SK-N-SH (cell line): ENCODE data around the gene ABCA1. TPM values are rescaled to one million over a fixed set of nuclear protein-coding genes. Genes with fewer than 3 reads are reported as not detected.

Source experiments
- CTCF ChIA-PET: fragments of 300-600, 350-600 bp; formaldehyde crosslinking; extraction: SDS; loops from one replicate; lab custom pipeline; 2021; lab: Yijun Ruan, JAX
- POLR2A ChIA-PET: fragments of 350-600 bp; sonication (Branson Sonifier 250); formaldehyde crosslinking; extraction: SDS; loops from one replicate; lab custom pipeline; 2020; ENCODE audit warnings: antibody characterized with exemption, inconsistent platforms; lab: Yijun Ruan, JAX
- DNase-seq: peaks from one replicate; pipeline ENCODE4 v3.0.0; 2012
- H2AFZ ChIP-seq: fragments of 200-600 bp; sonication (generic); 2 replicates; pipeline ENCODE4 v1.8.1; 2016; ENCODE audit warnings: antibody characterized with exemption, mild to moderate bottlenecking, low read depth
- H3F3A ChIP-seq: fragments of 200-600 bp; sonication (generic); replicated peaks from 2 replicates; pipeline ENCODE3; 2016; ENCODE audit warnings: antibody characterized with exemption, mild to moderate bottlenecking; ENCODE audit not compliant: insufficient read depth
- H3K27ac ChIP-seq, 2 experiments: fragments of 200-500 bp in 1 of 2; fragments of 200-600 bp in 1 of 2; sonication (Bioruptor generic) in 1 of 2; sonication (generic), shearing (Covaris generic) in 1 of 2; 2 replicates each; pipeline versions ENCODE4 v1.5.1 to v1.6.1; 2014 to 2016; ENCODE audit warnings: low read depth in 2 of 2, inconsistent platforms in 1 of 2, low read length in 1 of 2, mild to moderate bottlenecking in 1 of 2, mixed read lengths in 1 of 2
- H3K27me3 ChIP-seq: fragments of 200-600 bp; sonication (generic), shearing (Covaris generic); 2 replicates; pipeline ENCODE4 v1.6.1; 2016; ENCODE audit warnings: mixed run types; ENCODE audit not compliant: insufficient read depth
- H3K36me3 ChIP-seq, 2 experiments: fragments of 200-500 bp in 1 of 2; fragments of 200-600 bp in 1 of 2; sonication (Bioruptor generic) in 1 of 2; sonication (generic) in 1 of 2; replicated peaks in 1 of 2; 2 replicates each; pipeline versions ENCODE3 to v1.5.1; 2014 to 2016; ENCODE audit warnings: low read length in 1 of 2, mild to moderate bottlenecking in 1 of 2; ENCODE audit not compliant: insufficient read depth in 2 of 2, control insufficient read depth in 1 of 2
- H3K4me1 ChIP-seq, 2 experiments: fragments of 200-500 bp in 1 of 2; fragments of 200-600 bp in 1 of 2; sonication (Bioruptor generic) in 1 of 2; sonication (generic), shearing (Covaris generic) in 1 of 2; 2 replicates each; pipeline versions ENCODE4 v1.5.1 to v1.6.1; 2014 to 2016; ENCODE audit warnings: low read depth in 1 of 2, low read length in 1 of 2, mixed run types in 1 of 2; ENCODE audit not compliant: insufficient read depth in 2 of 2, control insufficient read depth in 1 of 2
- H3K4me2 ChIP-seq: fragments of 200-600 bp; sonication (generic), shearing (Covaris generic); 2 replicates; pipeline ENCODE4 v1.6.1; 2017; ENCODE audit warnings: mixed run types
- H3K4me3 ChIP-seq, 2 experiments: fragments of 200-500 bp in 1 of 2; fragments of 200-600 bp in 1 of 2; sonication (Bioruptor generic) in 1 of 2; sonication (generic), shearing (Covaris generic) in 1 of 2; 2 replicates each; pipeline versions ENCODE4 v1.5.1 to v1.8.1; 2014 to 2016; ENCODE audit warnings: low read depth in 2 of 2, inconsistent platforms in 1 of 2, low read length in 1 of 2, mild to moderate bottlenecking in 1 of 2, mixed read lengths in 1 of 2, moderate library complexity in 1 of 2
- H3K79me2 ChIP-seq: fragments of 200-600 bp; sonication (generic); 2 replicates; pipeline ENCODE4 v1.8.1; 2017; ENCODE audit warnings: mild to moderate bottlenecking; ENCODE audit not compliant: insufficient read depth
- H3K9ac ChIP-seq: fragments of 200-600 bp; sonication (generic); 2 replicates; pipeline ENCODE4 v1.6.1; 2017; ENCODE audit warnings: mixed run types
- H3K9me2 ChIP-seq: fragments of 200-600 bp; sonication (generic); 2 replicates; pipeline ENCODE4 v1.6.1; 2017; ENCODE audit warnings: mixed run types
- H3K9me3 ChIP-seq: fragments of 200-600 bp; sonication (generic); 2 replicates; pipeline ENCODE4 v1.6.1; 2017; ENCODE audit warnings: mixed run types, mild to moderate bottlenecking, moderate library complexity
- H4K20me1 ChIP-seq: fragments of 200-600 bp; sonication (generic); 2 replicates; pipeline ENCODE4 v1.6.1; 2017; ENCODE audit warnings: mild to moderate bottlenecking, mixed run types; ENCODE audit not compliant: insufficient read depth
- CTCF ChIP-seq: fragments of 200-600 bp; sonication (generic); IDR thresholded peaks from 2 replicates; pipeline ENCODE4 v1.6.1; 2017; ENCODE audit warnings: antibody characterized with exemption, mild to moderate bottlenecking, moderate library complexity
- ELF1 ChIP-seq: IDR thresholded peaks from 2 replicates; pipeline ENCODE4 v1.4.0; 2012
- EP300 ChIP-seq, 2 experiments: IDR thresholded peaks; 2 replicates each; pipeline versions ENCODE4 v1.4.0 to v1.6.1; 2012; ENCODE audit warnings: borderline replicate concordance in 1 of 2, low read depth in 1 of 2, low read length in 1 of 2
- EZH2phosphoT487 ChIP-seq: fragments of 200-600 bp; sonication (generic); IDR thresholded peaks from 2 replicates; pipeline ENCODE4 v1.6.1; 2017; ENCODE audit warnings: low read depth, mixed run types, mild to moderate bottlenecking, antibody characterized with exemption, moderate library complexity, borderline replicate concordance
- MEF2A ChIP-seq: IDR thresholded peaks from 2 replicates; pipeline ENCODE4 v1.4.0; 2012; ENCODE audit warnings: low read depth, borderline replicate concordance
- MXI1 ChIP-seq: IDR thresholded peaks from 2 replicates; pipeline ENCODE4 v1.6.1; 2012; ENCODE audit warnings: mild to moderate bottlenecking, low read depth, low read length, improper control_type of control experiment
- PBX3 ChIP-seq: IDR thresholded peaks from 2 replicates; pipeline ENCODE4; 2012
- REST ChIP-seq: IDR thresholded peaks from 2 replicates; pipeline ENCODE4 v1.6.1; 2012; ENCODE audit warnings: mild to moderate bottlenecking, low read depth, low read length, moderate library complexity
- RFX5 ChIP-seq: IDR thresholded peaks from 2 replicates; pipeline ENCODE4 v1.6.1; 2012; ENCODE audit warnings: mild to moderate bottlenecking, improper control_type of control experiment, low read length
- RXRA ChIP-seq: IDR thresholded peaks from 2 replicates; pipeline ENCODE4 v1.4.0; 2012; ENCODE audit warnings: low read depth, mild to moderate bottlenecking, borderline replicate concordance
- SMC3 ChIP-seq: IDR thresholded peaks from 2 replicates; pipeline ENCODE4 v1.6.1; 2012; ENCODE audit warnings: low read depth, low read length, improper control_type of control experiment
- TCF12 ChIP-seq: IDR thresholded peaks from 2 replicates; pipeline ENCODE4 v1.4.0; 2012
- ZBTB33 ChIP-seq: IDR thresholded peaks from 2 replicates; pipeline ENCODE4 v1.4.0; 2012; ENCODE audit warnings: low read depth, borderline replicate concordance
- WGBS: methylation state at CpG from one replicate; pipeline ENCODE4 v1.1.6; 2017; ENCODE audit warnings: low lambda C conversion rate; 5-methylcytosine and 5-hydroxymethylcytosine counted together
- polyA plus RNA-seq, 3 experiments: library from polyadenylated mRNA; depleted of rRNA; stranded (reverse); fragments of >200 nt; gene quantifications; 2 replicates each; pipeline ENCODE4 v1.2.3, GENCODE V29; 2012

Gene ABCA1
- polyA plus RNA-seq, 1 of the 3 experiments (the other 2 are of a cell fraction), result 5.3 TPM

GRCh38 chr9:104974053-104974962 lies 46.4 kb upstream of the ABCA1 start (continued):
- TF ChIP-seq REST (no peak), TCF12 (no peak), ZBTB33 (no peak), MEF2A (no peak), ELF1 (no peak), RFX5 (no peak), PBX3 (no peak)

GRCh38 chr9:104972242-104972866 lies 44.4 kb upstream of the ABCA1 start:
- WGBS, result 77% methylated on average over 4 of the region's 4 CpGs
- no peaks in the 10 kb centered on the region for H4K20me1 ChIP-seq
- no peak overlapping the region for H2AFZ ChIP-seq
- H3K27ac ChIP-seq, result no peak overlapping the region
- H3K9me3 ChIP-seq, result no peaks in the 10 kb centered on the region
- no peaks in the 10 kb centered on the region for H3K9me2 ChIP-seq
- no peaks in the 10 kb centered on the region for H3K36me3 ChIP-seq
- POLR2A ChIA-PET, result no interaction called here
- no peak overlapping the region for H3K4me2 ChIP-seq
- H3K27me3 ChIP-seq, result no peaks in the 10 kb centered on the region
- H3K79me2 ChIP-seq, result no peaks in the 10 kb centered on the region
- H3K9ac ChIP-seq, result no peak overlapping the region
- no peak overlapping the region for H3K4me3 ChIP-seq
- CTCF ChIA-PET, result interaction anchor here (1.0 to 1.1 kb wide), 2 partner anchors 39 to 109 kb away, joined by 3 read pairs; no protein-coding TSS in a partner anchor
- H3K4me1 ChIP-seq, result peaks cover 0 to 7% of the 10 kb centered on the region in 2 experiments; a peak in 1 of 4 replicates
- H3F3A ChIP-seq, result no peaks in the 10 kb centered on the region
- no peak for DNase-seq
- no peak for TF ChIP-seq REST
- TF ChIP-seq CTCF, result no peak
- TF ChIP-seq PBX3, result no peak
- no peak for TF ChIP-seq SMC3
- TF ChIP-seq RXRA, result no peak
- TF ChIP-seq MXI1, result no peak
- TF ChIP-seq EP300 (IDR thresholded peaks at IDR 0.05; ENCODE audit: borderline replicate concordance in 1 of 2, low read depth in 1 of 2, low read length in 1 of 2), result no peak
- no peak for TF ChIP-seq RFX5
- TF ChIP-seq EZH2phosphoT487, result no peak
